ENCODE data around the gene ZHX3. TPM values are rescaled to one million over a fixed set of nuclear protein-coding genes. Genes with fewer than 3 reads are reported as not detected.

ZHX3 gene
- polyA plus RNA-seq, 1 donor from 2014 or later, result 3.4 TPM

DNA sequence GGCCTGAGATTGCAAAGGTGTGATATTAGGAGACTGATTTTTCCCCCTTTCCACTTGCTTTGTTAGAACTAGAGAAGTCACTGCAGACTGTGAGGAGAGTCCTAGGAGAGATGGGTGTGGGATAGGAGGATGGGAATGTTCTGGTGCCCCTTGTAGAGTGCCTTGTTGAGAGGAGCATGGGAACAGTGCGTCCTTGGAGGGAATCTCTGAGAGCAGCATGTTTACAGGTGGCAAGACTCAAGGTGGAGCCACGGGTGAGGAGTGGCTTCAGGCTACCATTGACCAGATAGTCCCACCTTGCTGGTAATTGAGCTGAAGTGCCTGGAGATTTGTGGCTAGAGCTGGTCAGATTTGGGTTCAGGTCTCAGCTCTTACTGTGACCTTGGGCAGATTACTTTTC, 174.2 kb downstream of the ZHX3 start:
- Mint-ChIP-seq H3K4me3 (peak overlapping the region in 3 of 4 donors; percentile 6 to 75 (median 55)), H3K27ac (peak overlapping the region; percentile 9 to 69 (median 69)), H3K4me1 (peaks cover 36 to 60% (median 41%) of the 10 kb centered on the region in 3 donors), H3K36me3 (peaks cover 4% of the 10 kb centered on the region), H3K9me3 (no peaks in the 10 kb centered on the region), H3K27me3 (peaks cover 3% of the 10 kb centered on the region)

DNA sequence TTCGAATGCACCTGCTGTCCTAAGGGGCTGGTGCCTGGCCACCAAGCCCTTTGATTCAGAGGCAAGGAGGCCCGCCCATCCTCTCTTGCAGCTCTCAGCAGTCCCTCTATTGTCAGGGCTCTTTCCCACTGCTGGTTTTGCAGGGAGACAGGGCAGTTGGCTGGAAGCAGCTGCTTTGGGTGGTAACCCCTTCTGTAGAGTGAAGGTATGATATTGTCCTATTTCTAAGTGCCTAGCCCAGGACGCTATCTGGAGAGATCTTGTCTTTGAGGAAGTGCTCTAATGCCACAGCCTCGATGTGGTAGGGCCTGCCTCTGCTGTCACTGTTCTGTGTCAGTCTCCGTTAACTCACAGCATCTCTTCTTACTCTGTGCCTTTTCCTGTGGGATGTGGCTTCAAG, 174.6 kb downstream of the ZHX3 start:
- Mint-ChIP-seq H3K36me3 (peaks cover 4% of the 10 kb centered on the region), H3K27ac (peak overlapping the region; percentile 9 to 69 (median 69)), H3K4me1 (peaks cover 37 to 59% (median 44%) of the 10 kb centered on the region in 3 donors), H3K9me3 (no peaks in the 10 kb centered on the region), H3K27me3 (peaks cover 3% of the 10 kb centered on the region), H3K4me3 (peak overlapping the region in 3 of 4 donors; percentile 6 to 75 (median 55))

DNA sequence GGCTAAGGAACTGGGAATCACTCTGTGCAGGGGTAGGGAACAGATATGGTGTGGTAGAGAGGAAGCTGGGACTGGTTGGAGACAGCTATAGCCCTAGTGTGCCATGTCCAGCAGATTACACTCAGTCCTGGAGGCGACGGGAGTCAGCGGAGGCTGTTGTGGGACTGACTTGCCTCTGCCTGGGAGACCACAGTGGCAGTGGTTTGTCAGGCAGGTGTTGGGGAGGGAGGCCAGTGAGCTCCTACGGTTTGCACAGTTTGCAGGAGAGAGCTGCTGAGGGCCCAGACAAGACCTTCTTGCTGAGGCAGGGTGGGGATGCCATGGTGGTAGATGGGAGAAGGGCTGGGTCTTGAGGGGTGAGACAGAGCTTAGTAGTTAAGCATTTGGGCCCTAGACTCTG, 175.3 kb downstream of the ZHX3 start:
- Mint-ChIP-seq H3K36me3 (peaks cover 4% of the 10 kb centered on the region), H3K27ac (peak overlapping the region in 2 of 3 donors; percentile 41 to 84)

DNA sequence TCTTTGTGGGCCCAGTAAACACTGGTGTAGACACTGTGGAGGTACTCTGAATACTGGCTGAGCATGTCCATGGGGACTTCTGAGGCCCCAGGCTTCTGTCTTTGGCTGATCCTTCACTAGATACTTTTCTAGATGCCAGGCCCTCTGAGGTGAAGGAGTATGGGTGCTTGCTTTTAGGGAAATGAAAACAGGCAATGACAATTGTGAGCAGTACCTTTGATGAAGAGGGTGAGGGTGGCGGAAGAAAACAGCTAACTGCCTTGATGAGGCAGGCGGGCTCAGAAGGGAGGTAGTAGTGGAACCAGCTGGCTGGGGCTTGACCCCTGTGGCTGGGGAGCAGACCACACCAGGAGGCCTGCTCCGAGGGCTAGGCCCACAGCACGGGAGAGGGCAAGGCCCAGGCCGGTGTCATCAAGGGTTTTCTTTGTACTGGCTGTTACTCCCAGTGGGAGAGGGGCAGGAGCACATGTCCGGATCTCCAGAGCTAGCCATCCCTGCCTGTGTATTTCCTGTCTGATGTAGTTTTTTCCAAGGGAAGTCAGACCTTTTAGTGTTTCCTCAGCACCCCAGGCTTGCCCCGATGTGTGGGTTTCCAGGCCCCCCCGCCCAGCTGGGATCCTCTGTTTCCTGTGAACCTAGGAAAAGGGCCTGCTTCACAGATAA, 176.2 kb downstream of the ZHX3 start:
- Mint-ChIP-seq H3K27me3 (no peaks in the 10 kb centered on the region), H3K27ac (peak overlapping the region; percentile 41 to 88 (median 43))

More for the DNA sequence above, 175.3 kb downstream of the ZHX3 start:
- no peaks in the 10 kb centered on the region for H3K9me3 Mint-ChIP-seq
- peak overlapping the region in 3 of 4 donors; percentile 6 to 75 (median 57) for H3K4me3 Mint-ChIP-seq
- peaks cover 3% of the 10 kb centered on the region for H3K27me3 Mint-ChIP-seq
- peaks cover 35 to 58% (median 44%) of the 10 kb centered on the region in 3 donors for H3K4me1 Mint-ChIP-seq

DNA sequence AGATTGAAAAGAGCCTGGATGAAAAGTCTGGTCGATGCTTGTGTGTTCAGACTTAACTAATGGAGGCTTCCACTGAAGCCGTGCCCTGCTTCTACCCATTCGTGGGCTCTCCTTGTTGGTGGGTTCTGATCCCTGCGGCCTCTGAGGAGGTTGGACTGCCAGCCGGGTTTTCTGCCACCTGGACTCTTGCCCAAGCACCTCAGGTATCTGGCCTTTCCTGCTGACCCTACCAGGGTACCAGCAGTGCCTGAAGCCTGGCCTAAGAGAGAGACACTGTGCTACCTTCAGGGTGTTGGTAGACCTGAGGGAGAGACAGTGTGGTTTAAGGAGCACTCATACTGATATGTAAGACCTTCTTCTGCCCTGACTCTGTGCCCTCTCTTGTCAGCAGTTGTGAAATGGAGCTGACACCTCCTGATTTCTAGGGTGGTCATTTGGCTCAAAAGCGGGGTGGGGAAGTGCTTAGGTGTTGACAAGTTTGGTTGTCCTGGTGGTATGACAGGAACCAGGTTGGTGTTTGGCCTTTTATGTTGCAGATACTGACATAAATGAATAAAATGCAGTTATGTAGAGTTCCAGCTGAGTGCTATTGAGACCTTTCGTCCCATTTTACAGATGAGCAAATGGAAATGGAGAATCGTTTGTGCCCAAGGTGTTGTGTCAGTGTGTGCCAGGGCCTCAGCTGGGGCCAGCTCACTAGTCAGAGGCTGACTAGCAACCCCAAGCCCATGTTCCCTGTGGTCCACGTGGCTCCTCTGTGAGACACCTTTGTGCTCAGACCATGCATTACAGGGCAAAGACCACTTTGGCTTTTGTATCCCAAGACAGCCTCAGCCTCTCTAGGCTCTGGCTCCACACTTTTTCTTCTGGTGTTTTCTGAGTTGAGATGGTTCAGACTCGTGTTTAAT, 177.1 kb downstream of the ZHX3 start:
- Mint-ChIP-seq H3K27ac (peak overlapping the region; percentile 43 to 95 (median 88)), H3K36me3 (no peaks in the 10 kb centered on the region), H3K27me3 (no peaks in the 10 kb centered on the region), H3K4me1 (peaks cover 36 to 48% (median 46%) of the 10 kb centered on the region in 3 donors), H3K9me3 (no peaks in the 10 kb centered on the region), H3K4me3 (peak overlapping the region; percentile 21 to 95 (median 92))

More for the DNA sequence above, 176.2 kb downstream of the ZHX3 start:
- no peaks in the 10 kb centered on the region for H3K36me3 Mint-ChIP-seq
- peak overlapping the region; percentile 23 to 89 (median 80) for H3K4me3 Mint-ChIP-seq
- no peaks in the 10 kb centered on the region for H3K9me3 Mint-ChIP-seq
- H3K4me1 Mint-ChIP-seq, result peaks cover 29 to 51% (median 41%) of the 10 kb centered on the region in 3 donors

DNA sequence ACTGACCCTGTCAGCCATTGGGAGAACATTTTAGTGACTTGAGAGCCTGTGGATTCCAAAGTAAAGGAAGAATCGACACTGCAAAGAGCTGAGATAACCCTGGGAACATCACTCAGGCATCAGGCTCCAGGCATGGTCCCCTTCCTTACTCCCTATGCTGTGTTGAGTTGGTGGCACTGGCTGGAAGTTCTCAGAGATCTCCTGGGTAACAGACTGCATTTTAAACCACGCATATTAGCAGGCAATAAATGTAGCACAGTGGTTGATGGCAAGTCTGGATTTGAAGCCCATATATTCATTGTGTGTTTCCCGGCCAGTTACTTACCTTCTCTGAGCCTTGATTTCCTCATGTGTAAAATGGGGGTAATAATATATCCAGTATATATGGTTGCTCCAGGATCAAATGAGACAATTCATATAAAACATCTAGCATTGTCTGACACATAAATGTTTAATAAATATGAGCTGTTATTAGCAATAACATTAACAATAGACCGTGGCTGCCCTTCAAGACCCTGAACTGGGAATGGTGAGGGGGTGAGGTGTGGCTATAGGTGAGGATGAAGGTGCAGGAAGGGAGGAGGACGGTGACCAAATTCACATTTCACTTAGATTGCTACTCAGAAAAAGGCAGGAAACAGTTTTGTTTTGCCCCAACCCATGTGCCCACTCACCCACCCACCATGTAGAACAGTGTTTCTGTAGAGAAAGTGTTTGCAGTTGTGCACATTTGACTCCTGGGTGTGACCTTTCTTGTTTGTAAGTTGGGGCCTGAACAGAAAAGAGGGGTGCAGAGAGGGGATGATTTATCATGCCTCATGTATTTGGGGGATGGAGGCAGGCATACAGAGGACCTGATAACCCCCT, 178.1 kb downstream of the ZHX3 start:
- Mint-ChIP-seq H3K27ac (peak overlapping the region; percentile 83 to 95 (median 93)), H3K27me3 (no peaks in the 10 kb centered on the region), H3K9me3 (no peaks in the 10 kb centered on the region), H3K4me1 (peaks cover 44 to 52% (median 52%) of the 10 kb centered on the region in 3 donors), H3K4me3 (peak overlapping the region; percentile 76 to 95 (median 92)), H3K36me3 (no peaks in the 10 kb centered on the region)

DNA sequence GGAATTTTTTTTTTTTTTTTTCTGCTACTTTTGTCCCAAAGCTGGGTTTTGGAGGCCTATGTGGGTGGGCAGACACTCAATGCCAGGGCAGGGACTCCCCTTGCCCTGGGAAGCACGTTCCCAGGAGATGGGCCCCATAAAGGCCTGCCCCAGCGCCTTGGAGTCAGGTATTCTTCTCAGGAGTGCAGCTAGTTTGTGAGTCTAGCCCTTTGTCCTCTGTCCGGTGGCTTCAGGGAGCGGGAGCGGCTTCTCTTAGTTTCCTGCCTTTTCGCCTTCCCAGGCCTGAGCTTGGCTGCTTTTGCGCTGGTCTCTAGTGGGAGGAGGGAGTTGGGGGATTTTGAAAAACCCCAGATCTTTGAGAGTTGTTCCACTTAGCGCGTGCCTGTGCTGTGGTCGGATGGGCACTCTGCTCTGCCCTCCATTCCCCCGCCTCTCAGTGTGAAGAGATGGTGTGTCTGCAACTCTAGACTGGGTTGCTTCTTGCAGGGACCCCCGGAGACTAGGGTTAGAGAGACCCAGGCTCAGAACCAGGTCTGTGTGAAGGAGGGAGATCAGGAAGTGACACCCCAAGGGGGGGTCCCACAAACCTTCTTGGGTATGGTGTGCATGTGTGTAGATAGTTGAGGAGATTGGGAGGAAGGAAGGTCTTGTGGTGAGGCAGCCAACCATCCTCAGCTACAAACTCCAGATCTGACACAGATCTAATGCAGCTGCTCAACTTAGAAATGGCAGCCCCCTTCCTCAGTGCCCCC, 178.9 kb downstream of the ZHX3 start:
- Mint-ChIP-seq H3K4me1 (peaks cover 48 to 57% (median 53%) of the 10 kb centered on the region in 3 donors), H3K36me3 (no peaks in the 10 kb centered on the region), H3K27me3 (no peaks in the 10 kb centered on the region), H3K27ac (peak overlapping the region; percentile 83 to 95 (median 93)), H3K4me3 (peak overlapping the region; percentile 76 to 95 (median 92)), H3K9me3 (no peaks in the 10 kb centered on the region)

DNA sequence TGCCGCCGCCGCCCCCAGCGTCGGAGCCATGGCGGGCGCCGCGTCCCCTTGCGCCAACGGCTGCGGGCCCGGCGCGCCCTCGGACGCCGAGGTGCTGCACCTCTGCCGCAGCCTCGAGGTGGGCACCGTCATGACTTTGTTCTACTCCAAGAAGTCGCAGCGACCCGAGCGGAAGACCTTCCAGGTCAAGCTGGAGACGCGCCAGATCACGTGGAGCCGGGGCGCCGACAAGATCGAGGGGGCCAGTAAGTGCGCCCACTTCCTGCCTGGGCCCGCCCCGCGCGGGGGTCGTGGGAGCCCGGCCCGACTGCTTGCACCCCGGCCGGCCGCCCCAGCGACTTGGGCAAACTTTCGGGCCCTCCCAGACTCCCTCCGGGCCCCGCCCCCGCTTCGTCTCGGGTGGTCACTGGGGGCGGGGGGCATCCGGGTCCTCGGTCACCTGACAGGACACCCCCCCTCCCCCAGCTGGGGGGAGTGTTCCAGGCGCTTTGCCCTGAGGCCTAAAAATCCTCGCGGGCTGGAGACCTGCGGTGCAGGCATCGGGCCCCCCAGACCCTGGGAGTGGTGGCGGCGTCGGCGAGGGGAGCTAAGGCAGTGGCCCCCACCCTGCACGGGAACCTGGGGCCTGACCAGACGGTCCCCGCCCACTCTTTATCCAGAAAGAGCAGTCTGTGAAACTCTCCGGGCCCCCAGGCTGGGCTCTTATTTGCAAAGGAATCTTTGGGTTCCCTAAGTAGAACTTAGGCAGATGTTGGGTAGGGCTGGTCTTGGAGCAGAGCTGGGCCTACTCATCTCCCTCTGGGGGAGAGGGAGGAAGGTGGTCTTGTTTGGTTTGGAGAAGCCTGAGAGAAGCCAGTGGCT, 179.7 kb downstream of the ZHX3 start:
- Mint-ChIP-seq H3K4me3 (peak overlapping the region; percentile 76 to 95 (median 92)), H3K36me3 (no peaks in the 10 kb centered on the region), H3K9me3 (no peaks in the 10 kb centered on the region), H3K27ac (peak overlapping the region; percentile 83 to 95 (median 93)), H3K4me1 (peaks cover 44 to 51% (median 50%) of the 10 kb centered on the region in 3 donors), H3K27me3 (no peaks in the 10 kb centered on the region)

DNA sequence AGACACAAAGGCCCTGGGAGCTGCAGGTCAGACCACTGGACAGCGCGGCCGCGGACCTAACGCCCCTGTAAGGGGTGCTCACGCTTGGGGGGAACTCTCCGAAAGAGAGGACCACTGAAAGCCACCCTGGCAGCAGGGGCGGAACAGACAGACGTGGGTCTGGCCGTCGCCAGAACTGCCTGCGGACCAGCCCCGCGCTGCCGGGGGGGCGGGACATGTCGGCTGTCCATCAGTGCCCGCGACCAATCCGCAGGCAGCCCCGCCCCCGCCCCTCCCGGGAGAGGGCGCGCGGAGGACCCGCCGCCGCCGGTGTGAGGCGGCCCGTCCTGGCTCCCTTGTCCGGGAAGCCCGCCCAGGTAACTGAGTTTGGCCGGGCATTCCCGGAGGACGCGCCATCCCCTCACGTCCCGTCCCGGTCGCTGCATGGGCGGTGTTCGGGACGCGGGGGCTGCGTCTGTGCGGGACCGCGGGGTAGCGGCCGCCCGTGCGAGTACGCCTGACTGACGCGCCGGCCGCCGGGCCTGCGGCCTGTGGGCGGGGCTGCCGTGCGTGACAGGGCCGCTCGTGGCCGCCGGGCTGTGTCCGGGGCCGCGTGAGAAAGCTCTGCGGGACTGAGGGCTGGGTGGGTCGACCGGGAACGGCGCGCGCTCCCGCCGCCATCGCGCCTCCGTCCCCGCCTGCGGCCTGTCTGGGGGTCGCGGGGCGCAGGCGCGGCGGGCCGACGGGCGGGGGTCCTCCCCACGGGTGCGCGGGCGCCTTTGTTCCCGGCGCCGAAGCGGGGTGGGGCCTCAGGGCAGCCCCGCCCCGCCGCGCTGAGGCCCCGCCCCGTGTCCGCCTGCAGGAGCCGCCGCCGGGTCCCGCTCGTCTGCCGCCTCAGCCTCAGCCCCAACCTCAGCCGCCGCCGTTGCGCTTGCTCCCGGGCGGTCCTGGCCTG, 180.6 kb downstream of the ZHX3 start, which contains the start of gene PLCG1:
Gene PLCG1, plus strand, starts transcription at position 864 of the 934 bp plus-strand sequence. CDS start 99 bp downstream, outside the sequence.
- Mint-ChIP-seq H3K9me3 (no peaks in the 10 kb centered on the region), H3K27me3 (no peaks in the 10 kb centered on the region), H3K36me3 (no peaks in the 10 kb centered on the region), H3K4me3 (peak within 1 kb of the TSS; percentile 84 to 95 (median 92)), H3K4me1 (peaks cover 42 to 46% (median 43%) of the 10 kb centered on the region in 3 donors), H3K27ac (peak within 1 kb of the TSS; percentile 89 to 95 (median 93))

DNA sequence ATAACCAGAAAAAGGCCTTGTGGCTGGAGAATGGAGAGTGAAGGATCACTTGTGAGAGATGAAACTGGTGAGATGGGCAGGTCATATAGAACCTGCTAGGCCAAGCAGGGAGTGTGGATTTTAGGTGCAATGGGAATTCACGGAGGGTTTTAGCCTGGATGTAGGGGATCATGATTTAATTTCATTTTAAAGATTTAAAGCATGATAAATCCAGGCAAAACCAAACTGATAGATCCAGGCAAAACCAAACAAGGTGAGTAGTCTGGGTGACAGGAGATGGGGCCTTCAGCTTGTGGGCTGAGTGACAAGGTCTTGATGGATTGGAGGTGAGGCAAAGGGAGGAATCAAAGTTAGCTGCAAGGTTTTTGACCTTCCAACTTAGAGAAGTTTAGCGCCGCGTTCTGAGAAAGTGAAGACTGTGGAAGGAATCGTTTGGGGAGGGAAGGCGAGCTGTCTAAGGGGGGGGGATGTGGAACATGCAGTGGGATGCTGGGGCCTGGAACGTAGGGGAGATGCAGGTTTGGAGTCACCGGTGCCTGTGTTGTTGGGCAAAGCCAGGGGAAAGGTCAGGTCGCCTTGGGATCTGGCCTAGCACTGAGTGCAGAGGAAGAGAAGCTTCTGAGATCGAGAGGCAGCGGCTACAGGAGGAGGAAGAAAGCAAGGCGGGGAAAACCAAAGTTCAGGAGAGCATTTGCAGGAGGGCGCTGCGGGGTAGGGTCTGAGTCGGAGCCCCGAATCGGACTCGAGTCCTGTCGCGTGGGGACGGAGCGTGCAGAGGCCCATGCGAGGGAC, 181.4 kb downstream of the ZHX3 start:
- Mint-ChIP-seq H3K27ac (peak overlapping the region; percentile 89 to 93 (median 89)), H3K4me3 (peak overlapping the region; percentile 84 to 93 (median 88)), H3K9me3 (no peaks in the 10 kb centered on the region), H3K4me1 (peaks cover 40 to 41% (median 41%) of the 10 kb centered on the region in 3 donors), H3K27me3 (no peaks in the 10 kb centered on the region), H3K36me3 (no peaks in the 10 kb centered on the region)

DNA sequence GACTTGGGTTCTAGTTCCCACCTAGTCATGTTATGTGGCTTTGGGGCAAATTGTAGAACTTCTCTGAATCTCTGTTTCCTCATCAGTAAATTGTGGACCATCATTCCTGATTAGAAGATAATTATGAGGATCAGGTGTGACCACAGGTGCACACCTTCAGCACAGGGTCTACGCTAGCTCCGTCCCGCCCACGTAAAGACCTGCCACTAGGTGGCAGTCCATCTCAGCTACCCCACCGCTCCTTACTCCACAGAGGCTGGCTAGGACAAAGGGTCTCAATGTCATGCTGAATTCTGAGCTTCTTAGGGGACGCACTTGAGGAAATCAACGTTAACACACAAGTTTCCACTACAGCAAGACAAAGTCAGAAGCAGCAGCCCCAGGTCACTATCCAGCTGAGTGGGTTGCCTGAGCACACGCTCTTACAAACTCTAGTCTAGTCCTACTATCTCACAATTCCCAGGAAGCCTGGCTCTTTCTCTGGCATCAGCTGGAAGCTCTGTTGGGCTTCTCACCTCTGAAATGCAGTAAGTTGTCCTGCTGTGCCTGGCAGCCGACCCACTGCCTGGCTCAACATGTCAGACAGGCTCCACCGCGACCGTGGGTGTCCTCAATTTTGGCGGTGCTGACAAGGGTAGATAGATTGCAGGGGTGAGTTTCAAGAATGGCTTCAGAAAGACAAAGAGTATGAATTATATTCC, 182.2 kb downstream of the ZHX3 start:
- H3K27ac Mint-ChIP-seq, result peak overlapping the region in 2 of 3 donors; percentile 89
- H3K36me3 Mint-ChIP-seq, result no peaks in the 10 kb centered on the region
- no peaks in the 10 kb centered on the region for H3K27me3 Mint-ChIP-seq
- H3K4me1 Mint-ChIP-seq, result peaks cover 36 to 38% (median 38%) of the 10 kb centered on the region in 3 donors
- peak overlapping the region; percentile 23 to 93 (median 85) for H3K4me3 Mint-ChIP-seq
- H3K9me3 Mint-ChIP-seq, result no peaks in the 10 kb centered on the region

Measured in IgD-negative memory B cell (primary cell).